Thymus (tissue), 11 donors: ENCODE measurements around the gene CD86. TPM values are rescaled to one million over a fixed set of nuclear protein-coding genes. Genes with fewer than 3 reads are reported as not detected.

Experiments
- DNase-seq, 9 donors: peaks; one replicate each; pipeline ENCODE4 v3.0.0-alpha.2; 2013; ENCODE audit warnings: low spot score in 9 of 9, low read depth in 6 of 9, missing footprints in 1 of 9
- H3K27ac ChIP-seq, 2 donors: one replicate each; pipeline ENCODE4 v1.5.1; 2013; ENCODE audit warnings: control low read depth in 1 of 2, low read depth in 1 of 2, low read length in 1 of 2, mild to moderate bottlenecking in 1 of 2, moderate library complexity in 1 of 2
- H3K27me3 ChIP-seq, 2 donors: one replicate each; pipeline ENCODE4 v1.5.1; 2013; ENCODE audit warnings: low read length in 1 of 2; ENCODE audit not compliant: control insufficient read depth in 2 of 2, insufficient read depth in 1 of 2
- H3K36me3 ChIP-seq, 2 donors: one replicate each; pipeline ENCODE4 v1.5.1; 2013; ENCODE audit warnings: low read length in 1 of 2, mild to moderate bottlenecking in 1 of 2, moderate library complexity in 1 of 2; ENCODE audit not compliant: control insufficient read depth in 2 of 2, insufficient read depth in 2 of 2
- H3K4me1 ChIP-seq, 2 donors: one replicate each; pipeline ENCODE4 v1.5.1; 2013; ENCODE audit warnings: low read length in 2 of 2; ENCODE audit not compliant: control insufficient read depth in 2 of 2, insufficient read depth in 2 of 2
- H3K4me3 ChIP-seq, 2 donors: one replicate each; pipeline ENCODE4 v1.5.1; 2013; ENCODE audit warnings: low read length in 2 of 2, control low read depth in 1 of 2, mild to moderate bottlenecking in 1 of 2
- H3K9me3 ChIP-seq, 2 donors: one replicate each; pipeline ENCODE4 v1.5.1; 2013; ENCODE audit warnings: low read length in 1 of 2, mild to moderate bottlenecking in 1 of 2; ENCODE audit not compliant: control insufficient read depth in 2 of 2, insufficient read depth in 1 of 2
- WGBS: extraction: QIAGEN DNeasy Blood & Tissue Kit; methylation state at CpG from one replicate; pipeline ENCODE4 v1.1.7; 2013; 5-methylcytosine and 5-hydroxymethylcytosine counted together
- polyA plus RNA-seq: library from polyadenylated mRNA; stranded (reverse); fragments of 200-250 nt; gene quantifications from one replicate; pipeline ENCODE4 v1.2.3, GENCODE V29; 2013
- total RNA-seq: library from RNA; stranded (reverse); fragments of 120-200 nt; gene quantifications from one replicate; pipeline ENCODE4 v1.2.4, GENCODE V29; 2013
- donor health status: healthy.

CD86 gene
- total and polyA plus RNA-seq, 2 donors, result 13.8 to 18.0 TPM

GRCh38 chr3:122104515-122105194 is 49.5 kb downstream of the CD86 start:
- WGBS, result 95% methylated on average over 8 of the region's 8 CpGs
- no peak overlapping the region for H3K27ac ChIP-seq
- no peaks in the 10 kb centered on the region for H3K36me3 ChIP-seq
- no peak for DNase-seq
- H3K27me3 ChIP-seq, result no peaks in the 10 kb centered on the region
- no peak overlapping the region for H3K4me3 ChIP-seq
- H3K4me1 ChIP-seq, result no peaks in the 10 kb centered on the region
- no peaks in the 10 kb centered on the region for H3K9me3 ChIP-seq

GRCh38 chr3:122105626-122106025 is 50.5 kb downstream of the CD86 start:
- Histone ChIP-seq H3K27me3 (no peaks in the 10 kb centered on the region), H3K36me3 (no peaks in the 10 kb centered on the region), H3K4me3 (no peak overlapping the region), H3K4me1 (no peaks in the 10 kb centered on the region), H3K27ac (no peak overlapping the region), H3K9me3 (no peaks in the 10 kb centered on the region)
- WGBS, result 90% methylated on average over 2 of the region's 2 CpGs
- no peak for DNase-seq

- H3K27ac ChIP-seq, result no peak overlapping the region
- no peaks in the 10 kb centered on the region for H3K4me1 ChIP-seq
- 97% methylated on average over 2 of the region's 2 CpGs for WGBS
- H3K36me3 ChIP-seq, result no peaks in the 10 kb centered on the region
- no peak for DNase-seq
- H3K9me3 ChIP-seq, result no peaks in the 10 kb centered on the region
- H3K27me3 ChIP-seq, result no peaks in the 10 kb centered on the region
- H3K4me3 ChIP-seq, result no peak overlapping the region
Measured at GRCh38 chr3:122107171-122107570, 52.0 kb downstream of the CD86 start.

- Histone ChIP-seq H3K4me3 (no peak overlapping the region), H3K9me3 (no peaks in the 10 kb centered on the region), H3K27ac (no peak overlapping the region), H3K27me3 (no peaks in the 10 kb centered on the region), H3K36me3 (no peaks in the 10 kb centered on the region), H3K4me1 (no peaks in the 10 kb centered on the region)
- WGBS, result 13% methylated on average over 1 of the region's 1 CpG
- no peak for DNase-seq
Measured at GRCh38 chr3:122111974-122112373, 56.8 kb downstream of the CD86 start.

- Histone ChIP-seq H3K9me3 (no peaks in the 10 kb centered on the region), H3K4me3 (no peak overlapping the region), H3K27ac (no peak overlapping the region), H3K27me3 (no peaks in the 10 kb centered on the region), H3K4me1 (no peaks in the 10 kb centered on the region), H3K36me3 (no peaks in the 10 kb centered on the region)
- 61% methylated on average over 1 of the region's 1 CpG for WGBS
- no peak for DNase-seq
Measured at GRCh38 chr3:122112754-122113153, 57.6 kb downstream of the CD86 start.

- DNase-seq, result no peak
- Histone ChIP-seq H3K27ac (no peak overlapping the region), H3K4me1 (no peaks in the 10 kb centered on the region), H3K9me3 (peaks cover 0 to 3% of the 10 kb centered on the region in 2 donors), H3K27me3 (no peaks in the 10 kb centered on the region), H3K4me3 (no peak overlapping the region), H3K36me3 (no peaks in the 10 kb centered on the region)
- 94% methylated on average over 1 of the region's 1 CpG for WGBS
Measured at GRCh38 chr3:122123850-122124249, 68.7 kb downstream of the CD86 start.

GRCh38 chr3:122132949-122133540 is 77.9 kb downstream of the CD86 start:
- WGBS, result 94% methylated on average over 7 of the region's 7 CpGs

GRCh38 chr3:122146466-122146865 is 91.3 kb downstream of the CD86 start:
- 95% methylated on average over 3 of the region's 3 CpGs for WGBS
- H3K27me3 ChIP-seq, result no peaks in the 10 kb centered on the region
- no peaks in the 10 kb centered on the region for H3K4me1 ChIP-seq
- no peak overlapping the region for H3K27ac ChIP-seq
- DNase-seq, result no peak
- no peaks in the 10 kb centered on the region for H3K9me3 ChIP-seq
- no peak overlapping the region for H3K4me3 ChIP-seq
- no peaks in the 10 kb centered on the region for H3K36me3 ChIP-seq

More at GRCh38 chr3:122132949-122133540, 77.9 kb downstream of the CD86 start:
- Histone ChIP-seq H3K4me1 (no peaks in the 10 kb centered on the region), H3K27ac (no peak overlapping the region), H3K36me3 (no peaks in the 10 kb centered on the region), H3K27me3 (no peaks in the 10 kb centered on the region), H3K9me3 (no peaks in the 10 kb centered on the region), H3K4me3 (no peak overlapping the region)
- DNase-seq, result no peak

- Histone ChIP-seq H3K36me3 (no peaks in the 10 kb centered on the region), H3K27ac (no peak overlapping the region), H3K27me3 (no peaks in the 10 kb centered on the region), H3K4me1 (no peaks in the 10 kb centered on the region), H3K4me3 (no peak overlapping the region), H3K9me3 (peaks cover 0 to 9% of the 10 kb centered on the region in 2 donors)
- DNase-seq, result no peak
- WGBS, result 86% methylated on average over 2 of the region's 2 CpGs
Measured at GRCh38 chr3:122148941-122149627, 93.9 kb downstream of the CD86 start.
